Stomach smooth muscle (tissue), 2 donors: ENCODE results near the gene SLC2A11.

Experiments
- H3K27ac ChIP-seq: one replicate; pipeline ENCODE4 v1.7.0; 2013; ENCODE audit warnings: mild to moderate bottlenecking, low read length, inconsistent platforms
- H3K27me3 ChIP-seq, 2 donors: one replicate each; pipeline ENCODE4 v1.7.0; 2013; ENCODE audit warnings: low read length in 2 of 2; ENCODE audit not compliant: insufficient read depth in 2 of 2, control insufficient read depth in 1 of 2
- H3K36me3 ChIP-seq, 2 donors: one replicate each; pipeline ENCODE4 v1.7.0; 2013; ENCODE audit warnings: low read length in 2 of 2; ENCODE audit not compliant: control insufficient read depth in 2 of 2, insufficient read depth in 2 of 2
- H3K4me1 ChIP-seq: one replicate; pipeline ENCODE4 v1.7.0; 2013; ENCODE audit warnings: low read length; ENCODE audit not compliant: control insufficient read depth, insufficient read depth
- H3K4me3 ChIP-seq, 2 donors: one replicate each; pipeline ENCODE4 v1.7.0; 2013; ENCODE audit warnings: low read length in 2 of 2
- H3K9ac ChIP-seq, 2 donors: one replicate each; pipeline ENCODE4 v1.7.0; 2013; ENCODE audit warnings: low read length in 2 of 2, mild to moderate bottlenecking in 1 of 2
- H3K9me3 ChIP-seq, 2 donors: one replicate each; pipeline ENCODE4 v1.7.0; 2013; ENCODE audit warnings: low read length in 2 of 2; ENCODE audit not compliant: control insufficient read depth in 2 of 2
- donor health status: healthy.
- donor health status: Pancreatic carcinoma.

The SLC2A11 gene

GRCh38 chr22:23868580-23868979, 10.9 kb downstream of the SLC2A11 start:
- Histone ChIP-seq H3K36me3 (peaks cover 13 to 33% of the 10 kb centered on the region in 2 donors), H3K9me3 (no peaks in the 10 kb centered on the region), H3K4me1 (no peaks in the 10 kb centered on the region), H3K9ac (no peak overlapping the region), H3K27ac (no peak overlapping the region), H3K27me3 (no peaks in the 10 kb centered on the region), H3K4me3 (no peak overlapping the region)

- Histone ChIP-seq H3K27me3 (no peaks in the 10 kb centered on the region), H3K36me3 (peaks cover 24 to 48% of the 10 kb centered on the region in 2 donors), H3K4me1 (no peaks in the 10 kb centered on the region), H3K9ac (no peak overlapping the region), H3K4me3 (no peak overlapping the region), H3K27ac (no peak overlapping the region), H3K9me3 (no peaks in the 10 kb centered on the region)
Measured at GRCh38 chr22:23874871-23875270, 17.2 kb downstream of the SLC2A11 start.

DNA sequence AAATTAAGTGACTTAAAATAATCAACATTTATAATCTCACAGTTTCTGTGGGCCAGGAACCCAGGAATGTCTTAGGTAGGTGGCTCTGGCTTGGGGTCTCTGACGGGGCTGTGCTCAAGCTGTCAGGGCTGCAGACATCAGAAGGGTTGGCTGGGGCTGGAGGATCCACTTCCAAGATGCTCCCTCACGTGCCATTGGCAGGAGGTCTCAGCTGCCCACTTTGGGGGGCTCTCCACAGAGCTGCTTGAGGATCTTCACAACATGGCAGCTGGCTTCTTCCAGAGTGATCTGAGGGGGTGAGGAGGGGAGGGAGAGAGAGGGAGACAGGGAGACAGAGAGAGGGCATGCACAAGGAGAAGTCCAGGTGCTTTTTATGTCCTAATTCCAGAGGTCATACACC, 18.1 kb downstream of the SLC2A11 start:
- H3K9me3 ChIP-seq = no peaks in the 10 kb centered on the region
- peaks cover 19 to 43% of the 10 kb centered on the region in 2 donors for H3K36me3 ChIP-seq
- no peaks in the 10 kb centered on the region for H3K27me3 ChIP-seq
- no peak overlapping the region for H3K27ac ChIP-seq
- no peak overlapping the region for H3K9ac ChIP-seq
- H3K4me1 ChIP-seq = no peaks in the 10 kb centered on the region
- no peak overlapping the region for H3K4me3 ChIP-seq

- H3K27me3 ChIP-seq = no peaks in the 10 kb centered on the region
- no peaks in the 10 kb centered on the region for H3K9me3 ChIP-seq
- no peak overlapping the region for H3K27ac ChIP-seq
- H3K36me3 ChIP-seq = peaks cover 19 to 46% of the 10 kb centered on the region in 2 donors
- H3K9ac ChIP-seq = no peak overlapping the region
- H3K4me1 ChIP-seq = no peaks in the 10 kb centered on the region
- no peak overlapping the region for H3K4me3 ChIP-seq
Measured at GRCh38 chr22:23877566-23877965, 19.9 kb downstream of the SLC2A11 start.

GRCh38 chr22:23878219-23878618, 20.5 kb downstream of the SLC2A11 start:
- Histone ChIP-seq H3K27me3 (no peaks in the 10 kb centered on the region), H3K4me3 (no peak overlapping the region), H3K27ac (no peak overlapping the region), H3K9ac (no peak overlapping the region), H3K36me3 (peaks cover 19 to 43% of the 10 kb centered on the region in 2 donors), H3K9me3 (no peaks in the 10 kb centered on the region), H3K4me1 (no peaks in the 10 kb centered on the region)

DNA sequence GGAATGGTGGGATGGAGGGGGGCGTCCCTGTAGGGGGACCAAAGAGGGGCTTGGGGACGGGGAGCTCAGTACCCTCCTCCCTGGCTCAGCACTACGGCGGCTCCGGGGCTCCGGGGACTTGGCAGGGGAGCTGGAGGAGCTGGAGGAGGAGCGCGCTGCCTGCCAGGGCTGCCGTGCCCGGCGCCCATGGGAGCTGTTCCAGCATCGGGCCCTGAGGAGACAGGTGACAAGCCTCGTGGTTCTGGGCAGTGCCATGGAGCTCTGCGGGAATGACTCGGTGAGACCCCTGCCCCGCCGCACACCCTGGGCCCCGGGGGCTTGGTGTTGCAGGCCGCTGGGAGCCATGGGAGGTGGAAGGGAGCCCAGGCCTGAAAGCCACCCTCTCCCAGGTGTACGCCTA, 24.7 kb downstream of the SLC2A11 start:
- H3K9ac ChIP-seq = no peak overlapping the region
- H3K27ac ChIP-seq = no peak overlapping the region
- H3K27me3 ChIP-seq = no peaks in the 10 kb centered on the region
- no peaks in the 10 kb centered on the region for H3K9me3 ChIP-seq
- peaks cover 10 to 20% of the 10 kb centered on the region in 2 donors for H3K36me3 ChIP-seq
- H3K4me1 ChIP-seq = no peaks in the 10 kb centered on the region
- H3K4me3 ChIP-seq = no peak overlapping the region

DNA sequence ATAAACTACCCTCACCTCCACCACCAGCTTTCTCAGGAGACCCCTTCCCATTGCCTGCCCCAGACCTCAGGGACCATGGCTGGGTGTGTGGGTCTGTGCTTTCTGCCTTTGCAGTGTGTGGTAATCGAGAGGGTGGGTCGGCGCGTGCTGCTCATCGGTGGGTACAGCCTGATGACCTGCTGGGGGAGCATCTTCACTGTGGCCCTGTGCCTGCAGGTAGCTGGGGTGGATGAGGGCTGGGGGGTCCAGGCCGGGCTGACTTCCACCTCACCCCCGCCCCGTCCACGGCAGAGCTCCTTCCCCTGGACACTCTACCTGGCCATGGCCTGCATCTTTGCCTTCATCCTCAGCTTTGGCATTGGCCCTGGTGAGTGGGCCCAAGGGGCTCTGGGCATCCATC, 26.0 kb downstream of the SLC2A11 start:
- Histone ChIP-seq H3K4me3 (no peak overlapping the region), H3K9me3 (no peaks in the 10 kb centered on the region), H3K27ac (no peak overlapping the region), H3K9ac (no peak overlapping the region), H3K27me3 (no peaks in the 10 kb centered on the region), H3K4me1 (no peaks in the 10 kb centered on the region), H3K36me3 (peaks cover 0 to 7% of the 10 kb centered on the region in 2 donors)

DNA sequence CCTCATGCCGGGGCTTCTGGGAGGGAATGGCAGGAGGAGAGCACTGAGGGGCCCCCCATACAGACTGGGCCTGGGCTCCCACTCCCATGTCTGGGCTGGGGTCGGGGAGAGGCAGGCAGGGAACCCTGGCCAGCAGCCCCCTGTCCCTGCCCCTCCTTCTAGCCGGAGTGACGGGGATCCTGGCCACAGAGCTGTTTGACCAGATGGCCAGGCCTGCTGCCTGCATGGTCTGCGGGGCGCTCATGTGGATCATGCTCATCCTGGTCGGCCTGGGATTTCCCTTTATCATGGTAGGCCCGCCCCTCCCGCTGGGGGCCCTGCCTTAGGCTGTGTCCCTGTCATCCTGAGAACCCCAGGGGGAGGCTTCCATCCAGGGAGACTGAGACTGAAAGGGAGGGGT, 26.5 kb downstream of the SLC2A11 start:
- H3K9me3 ChIP-seq = no peaks in the 10 kb centered on the region
- H3K27me3 ChIP-seq = no peaks in the 10 kb centered on the region

GRCh38 chr22:23888615-23889401, 31.1 kb downstream of the SLC2A11 start:
- H3K9ac ChIP-seq = no peak overlapping the region

More for the DNA sequence above, 26.5 kb downstream of the SLC2A11 start:
- Histone ChIP-seq H3K36me3 (peaks cover 0 to 6% of the 10 kb centered on the region in 2 donors), H3K4me3 (no peak overlapping the region), H3K4me1 (no peaks in the 10 kb centered on the region), H3K9ac (no peak overlapping the region), H3K27ac (no peak overlapping the region)

GRCh38 chr22:23889620-23890019, 31.9 kb downstream of the SLC2A11 start:
- Histone ChIP-seq H3K27ac (no peak overlapping the region), H3K27me3 (no peaks in the 10 kb centered on the region), H3K4me3 (no peak overlapping the region), H3K36me3 (no peaks in the 10 kb centered on the region), H3K9me3 (no peaks in the 10 kb centered on the region), H3K4me1 (peaks cover 9% of the 10 kb centered on the region), H3K9ac (no peak overlapping the region)

More at GRCh38 chr22:23888615-23889401, 31.1 kb downstream of the SLC2A11 start:
- Histone ChIP-seq H3K4me3 (no peak overlapping the region), H3K4me1 (peaks cover 5% of the 10 kb centered on the region), H3K36me3 (no peaks in the 10 kb centered on the region), H3K9me3 (no peaks in the 10 kb centered on the region), H3K27ac (no peak overlapping the region), H3K27me3 (no peaks in the 10 kb centered on the region)

- Histone ChIP-seq H3K36me3 (peaks cover 2 to 4% of the 10 kb centered on the region in 2 donors), H3K9ac (no peak overlapping the region), H3K9me3 (no peaks in the 10 kb centered on the region), H3K4me3 (no peak overlapping the region), H3K4me1 (peaks cover 30% of the 10 kb centered on the region), H3K27ac (no peak overlapping the region), H3K27me3 (no peaks in the 10 kb centered on the region)
Measured at GRCh38 chr22:23891726-23892125, 34.1 kb downstream of the SLC2A11 start.
